Retina (tissue), 1 donor: ENCODE results near the gene TYRO3.
"Not testable (repeated sequence)": the region's sequence is repeated elsewhere in the genome, so short reads cannot be mapped to it uniquely, and the experiment has no call there.

Experiments used
- DNase-seq: peaks from one replicate; pipeline ENCODE4 v3.0.0-alpha.2; 2016

Gene TYRO3

GRCh38 chr15:41575282-41575681 lies 16.3 kb downstream of the TYRO3 start:
- no peak for DNase-seq

- no peak for DNase-seq
Measured at GRCh38 chr15:41577863-41578735, 19.1 kb downstream of the TYRO3 start.

- no peak for DNase-seq
Measured at GRCh38 chr15:41578736-41579383, 19.8 kb downstream of the TYRO3 start.

GRCh38 chr15:41581110-41581509 lies 22.1 kb downstream of the TYRO3 start:
- no peak for DNase-seq

GRCh38 chr15:41583795-41584194 lies 24.8 kb downstream of the TYRO3 start:
- no peak for DNase-seq

- no peak for DNase-seq
Measured at GRCh38 chr15:41584636-41585126, 25.7 kb downstream of the TYRO3 start.

- DNase-seq = peak; percentile 75
Measured at GRCh38 chr15:41585127-41586047, 26.4 kb downstream of the TYRO3 start.

GRCh38 chr15:41586531-41587282 lies 27.7 kb downstream of the TYRO3 start:
- not testable (repeated sequence) for DNase-seq

- not testable (repeated sequence) for DNase-seq
Measured at GRCh38 chr15:41589018-41589417, 30.0 kb downstream of the TYRO3 start.

GRCh38 chr15:41589571-41589970 lies 30.6 kb downstream of the TYRO3 start:
- not testable (repeated sequence) for DNase-seq

- not testable (repeated sequence) for DNase-seq
Measured at GRCh38 chr15:41591217-41591616, 32.2 kb downstream of the TYRO3 start.

GRCh38 chr15:41592718-41593117 lies 33.7 kb downstream of the TYRO3 start:
- DNase-seq = not testable (repeated sequence)

- no peak for DNase-seq
Measured at GRCh38 chr15:41594801-41595746, 36.1 kb downstream of the TYRO3 start.

GRCh38 chr15:41596972-41597371 lies 38.0 kb downstream of the TYRO3 start:
- DNase-seq = no peak

- DNase-seq = no peak
Measured at GRCh38 chr15:41597787-41598186, 38.8 kb downstream of the TYRO3 start.

- no peak for DNase-seq
Measured at GRCh38 chr15:41599061-41599460, 40.0 kb downstream of the TYRO3 start.

- DNase-seq = no peak
Measured at GRCh38 chr15:41603411-41603935, 44.5 kb downstream of the TYRO3 start.

- DNase-seq = peak; percentile 72
Measured at GRCh38 chr15:41603941-41604911, 45.2 kb downstream of the TYRO3 start.

GRCh38 chr15:41605566-41605965 lies 46.6 kb downstream of the TYRO3 start:
- DNase-seq = no peak
